GM06990 (cell line): Measurements from ENCODE around the gene IFT74.

Experiments
- DNase-seq: peaks from one replicate; pipeline ENCODE4 v3.0.0-alpha.2; 2011; ENCODE audit not compliant: insufficient read length; ENCODE audit errors: extremely low read depth
- H3K27me3 ChIP-seq: replicated peaks from 2 replicates; pipeline ENCODE4 v1.6.0; 2011; ENCODE audit warnings: low read length; ENCODE audit not compliant: control insufficient read depth, insufficient read depth
- H3K36me3 ChIP-seq: 2 replicates; pipeline ENCODE4 v1.5.1; 2011; ENCODE audit warnings: low read length; ENCODE audit not compliant: control insufficient read depth, insufficient read depth
- H3K4me3 ChIP-seq: replicated peaks from 2 replicates; pipeline ENCODE4 v1.5.1; 2011; ENCODE audit warnings: low read depth, mild to moderate bottlenecking, control low read depth, low read length
- TF ChIP-seq, protein P1 (sequence below): IDR thresholded peaks from 2 replicates; pipeline ENCODE4 v1.5.1; 2011; ENCODE audit warnings: low read length, control low read depth, mild to moderate bottlenecking, inconsistent platforms; ENCODE audit not compliant: insufficient read depth, poor library complexity, severe bottlenecking

Gene IFT74

GRCh38 chr9:27078685-27079084, 122.5 kb downstream of the IFT74 start:
- Histone ChIP-seq H3K27me3 (no peaks in the 10 kb centered on the region), H3K4me3 (no peak overlapping the region), H3K36me3 (no peaks in the 10 kb centered on the region)
- TF ChIP-seq, protein P1, sequence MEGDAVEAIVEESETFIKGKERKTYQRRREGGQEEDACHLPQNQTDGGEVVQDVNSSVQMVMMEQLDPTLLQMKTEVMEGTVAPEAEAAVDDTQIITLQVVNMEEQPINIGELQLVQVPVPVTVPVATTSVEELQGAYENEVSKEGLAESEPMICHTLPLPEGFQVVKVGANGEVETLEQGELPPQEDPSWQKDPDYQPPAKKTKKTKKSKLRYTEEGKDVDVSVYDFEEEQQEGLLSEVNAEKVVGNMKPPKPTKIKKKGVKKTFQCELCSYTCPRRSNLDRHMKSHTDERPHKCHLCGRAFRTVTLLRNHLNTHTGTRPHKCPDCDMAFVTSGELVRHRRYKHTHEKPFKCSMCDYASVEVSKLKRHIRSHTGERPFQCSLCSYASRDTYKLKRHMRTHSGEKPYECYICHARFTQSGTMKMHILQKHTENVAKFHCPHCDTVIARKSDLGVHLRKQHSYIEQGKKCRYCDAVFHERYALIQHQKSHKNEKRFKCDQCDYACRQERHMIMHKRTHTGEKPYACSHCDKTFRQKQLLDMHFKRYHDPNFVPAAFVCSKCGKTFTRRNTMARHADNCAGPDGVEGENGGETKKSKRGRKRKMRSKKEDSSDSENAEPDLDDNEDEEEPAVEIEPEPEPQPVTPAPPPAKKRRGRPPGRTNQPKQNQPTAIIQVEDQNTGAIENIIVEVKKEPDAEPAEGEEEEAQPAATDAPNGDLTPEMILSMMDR, result no peak
- DNase-seq, result no peak

GRCh38 chr9:27085456-27085855, 129.2 kb downstream of the IFT74 start:
- no peak for DNase-seq
- no peak overlapping the region for H3K4me3 ChIP-seq

DNA sequence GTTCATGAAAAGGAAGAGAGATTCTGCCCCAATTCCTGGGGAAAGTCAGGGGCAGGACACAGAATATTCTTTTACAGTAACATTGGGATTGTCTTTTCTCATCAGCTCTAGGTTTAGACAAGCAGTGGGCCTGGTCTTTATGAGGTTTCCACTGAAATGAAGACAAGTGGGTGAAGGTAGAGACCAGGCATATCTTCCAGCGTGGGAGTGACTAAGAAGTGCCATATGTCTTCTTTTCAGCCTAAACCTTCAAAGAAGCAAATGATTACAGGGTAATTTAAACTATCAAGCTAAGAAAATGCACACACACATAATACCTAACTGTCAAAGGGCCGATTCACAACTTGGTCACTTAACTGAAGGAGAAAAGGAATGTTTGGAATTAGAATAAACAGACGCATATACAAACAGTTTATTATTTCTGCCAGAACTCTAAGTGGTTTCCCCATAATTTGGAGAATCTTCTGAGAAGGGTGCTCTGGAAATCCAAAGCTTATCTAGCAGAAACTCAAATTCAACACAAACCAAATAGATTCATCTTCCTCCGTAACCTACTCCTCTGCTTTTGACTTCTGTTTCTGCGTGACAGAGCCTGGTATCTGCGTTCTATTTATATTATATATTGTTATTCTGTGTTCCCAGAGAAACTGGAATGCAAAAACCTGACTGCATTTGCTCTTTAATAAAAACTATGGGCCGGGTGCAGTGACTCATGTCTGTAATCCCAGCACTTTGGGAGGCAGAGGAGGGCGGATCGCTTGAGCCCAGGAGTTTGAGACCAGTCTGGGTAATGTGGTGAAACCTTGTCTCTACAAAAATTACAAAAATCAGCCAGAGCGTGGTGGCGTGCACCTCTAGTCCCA, 130.8 kb downstream of the IFT74 start:
- TF ChIP-seq, protein P1, result no peak
- Histone ChIP-seq H3K4me3 (no peak overlapping the region), H3K36me3 (no peaks in the 10 kb centered on the region), H3K27me3 (no peaks in the 10 kb centered on the region)
- no peak for DNase-seq

More at GRCh38 chr9:27085456-27085855, 129.2 kb downstream of the IFT74 start:
- Histone ChIP-seq H3K36me3 (no peaks in the 10 kb centered on the region), H3K27me3 (no peaks in the 10 kb centered on the region)
- TF ChIP-seq, protein P1, result no peak

- Histone ChIP-seq H3K27me3 (no peaks in the 10 kb centered on the region), H3K4me3 (no peak overlapping the region), H3K36me3 (no peaks in the 10 kb centered on the region)
- no peak for DNase-seq
- TF ChIP-seq, protein P1, result no peak
Observed at GRCh38 chr9:27088981-27089380, 132.8 kb downstream of the IFT74 start.

GRCh38 chr9:27089706-27090105, 133.5 kb downstream of the IFT74 start:
- Histone ChIP-seq H3K27me3 (no peaks in the 10 kb centered on the region), H3K36me3 (no peaks in the 10 kb centered on the region), H3K4me3 (no peak overlapping the region)
- DNase-seq, result no peak
- TF ChIP-seq, protein P1, result no peak
